ENCODE measurements around the gene C1QTNF5. TPM values are rescaled to one million over a fixed set of nuclear protein-coding genes. Genes with fewer than 3 reads are reported as not detected.
A peak's percentile ranks its signal among the peaks of the same experiment; 100 is the strongest.

C1QTNF5 gene
- total and polyA plus RNA-seq, 4 donors: 1.9 to 6.4 (median 3.3) TPM

DNA sequence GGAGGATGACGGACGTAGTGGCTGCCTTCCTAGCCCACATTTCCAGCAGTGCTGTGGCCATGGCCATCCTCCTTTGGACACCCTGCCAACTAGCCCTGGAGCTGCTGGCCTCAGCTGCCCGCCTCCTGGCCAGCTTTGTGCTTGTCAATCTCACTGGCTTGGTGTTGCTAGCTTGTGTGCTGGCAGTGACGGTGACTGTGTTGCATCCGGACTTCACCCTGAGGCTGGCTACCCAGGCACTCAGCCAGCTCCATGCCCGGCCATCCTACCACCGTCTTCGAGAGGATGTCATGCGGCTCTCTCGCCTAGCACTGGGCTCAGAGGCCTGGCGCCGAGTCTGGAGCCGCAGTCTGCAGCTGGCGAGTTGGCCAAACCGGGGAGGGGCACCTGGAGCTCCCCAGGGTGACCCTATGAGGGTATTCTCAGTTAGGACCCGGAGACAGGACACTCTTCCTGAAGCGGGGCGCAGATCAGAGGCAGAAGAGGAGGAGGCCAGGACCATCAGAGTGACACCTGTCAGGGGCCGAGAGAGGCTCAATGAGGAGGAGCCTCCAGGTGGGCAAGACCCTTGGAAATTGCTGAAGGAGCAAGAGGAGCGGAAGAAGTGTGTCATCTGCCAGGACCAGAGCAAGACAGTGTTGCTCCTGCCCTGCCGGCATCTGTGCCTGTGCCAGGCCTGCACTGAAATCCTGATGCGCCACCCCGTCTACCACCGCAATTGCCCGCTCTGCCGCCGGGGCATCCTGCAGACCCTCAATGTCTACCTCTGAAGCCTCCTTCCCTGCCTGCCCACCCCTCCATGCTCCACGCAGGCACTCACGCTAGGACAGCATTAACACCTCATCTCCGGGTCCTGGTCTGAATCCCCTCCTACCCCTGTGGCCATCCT, 4.8 kb downstream of the C1QTNF5 start:
- H3K4me3 ChIP-seq (ENCODE audit: low read depth in 1 of 3, low read length in 3 of 3): no peak overlapping the region
- DNase-seq (ENCODE audit: low spot score): no peak

DNA sequence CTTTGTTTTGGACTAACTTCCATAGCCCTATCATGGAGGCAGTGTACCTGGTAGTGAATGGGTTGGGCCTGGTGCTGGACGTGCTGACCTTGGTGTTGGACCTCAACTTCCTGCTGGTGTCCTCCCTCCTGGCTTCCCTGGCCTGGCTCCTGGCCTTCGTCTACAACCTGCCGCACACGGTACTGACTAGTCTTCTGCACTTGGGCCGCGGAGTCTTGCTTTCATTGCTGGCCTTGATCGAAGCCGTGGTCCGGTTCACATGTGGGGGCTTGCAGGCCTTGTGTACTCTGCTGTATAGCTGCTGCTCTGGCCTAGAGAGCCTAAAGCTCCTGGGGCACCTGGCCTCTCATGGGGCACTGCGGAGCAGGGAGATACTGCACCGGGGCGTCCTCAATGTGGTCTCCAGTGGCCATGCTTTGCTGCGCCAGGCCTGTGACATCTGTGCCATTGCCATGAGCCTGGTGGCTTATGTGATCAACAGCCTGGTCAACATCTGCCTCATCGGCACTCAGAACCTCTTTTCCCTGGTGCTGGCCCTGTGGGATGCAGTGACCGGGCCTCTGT, 5.5 kb downstream of the C1QTNF5 start:
- peaks cover 12 to 40% (median 22%) of the 10 kb centered on the region in 4 donors for H3K4me1 ChIP-seq (ENCODE audit: control insufficient read depth in 4 of 4, insufficient read depth in 4 of 4, low read length in 3 of 4)

More for the DNA sequence above, 4.8 kb downstream of the C1QTNF5 start:
- Histone ChIP-seq H3K9me3 (ENCODE audit: control insufficient read depth in 4 of 4, low read length in 3 of 4) (no peaks in the 10 kb centered on the region), H3K27me3 (ENCODE audit: control insufficient read depth in 4 of 4, insufficient read depth in 4 of 4, low read length in 3 of 4) (peaks cover 0 to 2% (median 0%) of the 10 kb centered on the region in 4 donors), H3K36me3 (ENCODE audit: control insufficient read depth in 4 of 4, insufficient read depth in 3 of 4, low read depth in 1 of 4, low read length in 3 of 4) (no peaks in the 10 kb centered on the region), H3K9ac (ENCODE audit: low read depth in 1 of 2, low read length in 2 of 2) (no peak overlapping the region), H3K4me1 (ENCODE audit: control insufficient read depth in 4 of 4, insufficient read depth in 4 of 4, low read length in 3 of 4) (peaks cover 13 to 42% (median 23%) of the 10 kb centered on the region in 4 donors), H3K27ac (ENCODE audit: low read depth in 1 of 2, low read length in 2 of 2) (peak overlapping the region in 1 of 2 donors; percentile 75)
- WGBS: 74% methylated on average over 30 of the region's 30 CpGs
- TF ChIP-seq JUND (IDR thresholded peaks at IDR 0.05) (no peak), HNF4G (IDR thresholded peaks at IDR 0.05) (no peak), GABPA (IDR thresholded peaks at IDR 0.05 in 1 of 2, conservative IDR thresholded peaks at IDR 0.05 in 1 of 2) (no peak), RAD21 (IDR thresholded peaks at IDR 0.05) (no peak), ATF3 (IDR thresholded peaks at IDR 0.05) (no peak), SP1 (IDR thresholded peaks at IDR 0.05) (peak; percentile 66), FOXA1 (IDR thresholded peaks at IDR 0.05) (no peak), TAF1 (conservative IDR thresholded peaks at IDR 0.05) (no peak), YY1 (IDR thresholded peaks at IDR 0.05) (peak; percentile 68), RXRA (IDR thresholded peaks at IDR 0.05) (peak in 1 of 2 donors; percentile 56), HNF4A (conservative IDR thresholded peaks at IDR 0.05) (peak; percentile 63 to 79)

More for the DNA sequence above, 5.5 kb downstream of the C1QTNF5 start:
- TF ChIP-seq, protein P1, sequence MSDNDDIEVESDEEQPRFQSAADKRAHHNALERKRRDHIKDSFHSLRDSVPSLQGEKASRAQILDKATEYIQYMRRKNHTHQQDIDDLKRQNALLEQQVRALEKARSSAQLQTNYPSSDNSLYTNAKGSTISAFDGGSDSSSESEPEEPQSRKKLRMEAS (IDR thresholded peaks at IDR 0.05): no peak
- TF ChIP-seq GABPA (IDR thresholded peaks at IDR 0.05 in 1 of 2, conservative IDR thresholded peaks at IDR 0.05 in 1 of 2) (no peak), FOXA2 (IDR thresholded peaks at IDR 0.05) (no peak), EGR1 (IDR thresholded peaks at IDR 0.05; ENCODE audit: low read depth in 2 of 2) (no peak), YY1 (IDR thresholded peaks at IDR 0.05) (no peak), JUND (IDR thresholded peaks at IDR 0.05) (no peak), SP1 (IDR thresholded peaks at IDR 0.05) (no peak), ATF3 (IDR thresholded peaks at IDR 0.05) (no peak), REST (IDR thresholded peaks at IDR 0.05) (no peak)
- TF ChIP-seq, protein P2, sequence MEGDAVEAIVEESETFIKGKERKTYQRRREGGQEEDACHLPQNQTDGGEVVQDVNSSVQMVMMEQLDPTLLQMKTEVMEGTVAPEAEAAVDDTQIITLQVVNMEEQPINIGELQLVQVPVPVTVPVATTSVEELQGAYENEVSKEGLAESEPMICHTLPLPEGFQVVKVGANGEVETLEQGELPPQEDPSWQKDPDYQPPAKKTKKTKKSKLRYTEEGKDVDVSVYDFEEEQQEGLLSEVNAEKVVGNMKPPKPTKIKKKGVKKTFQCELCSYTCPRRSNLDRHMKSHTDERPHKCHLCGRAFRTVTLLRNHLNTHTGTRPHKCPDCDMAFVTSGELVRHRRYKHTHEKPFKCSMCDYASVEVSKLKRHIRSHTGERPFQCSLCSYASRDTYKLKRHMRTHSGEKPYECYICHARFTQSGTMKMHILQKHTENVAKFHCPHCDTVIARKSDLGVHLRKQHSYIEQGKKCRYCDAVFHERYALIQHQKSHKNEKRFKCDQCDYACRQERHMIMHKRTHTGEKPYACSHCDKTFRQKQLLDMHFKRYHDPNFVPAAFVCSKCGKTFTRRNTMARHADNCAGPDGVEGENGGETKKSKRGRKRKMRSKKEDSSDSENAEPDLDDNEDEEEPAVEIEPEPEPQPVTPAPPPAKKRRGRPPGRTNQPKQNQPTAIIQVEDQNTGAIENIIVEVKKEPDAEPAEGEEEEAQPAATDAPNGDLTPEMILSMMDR (IDR thresholded peaks at IDR 0.05; ENCODE audit: low read depth, low read length, missing input control): no peak
- H3K36me3 ChIP-seq (ENCODE audit: control insufficient read depth in 4 of 4, insufficient read depth in 3 of 4, low read depth in 1 of 4, low read length in 3 of 4): no peaks in the 10 kb centered on the region
- peak overlapping the region; percentile 17 to 73 for H3K9ac ChIP-seq (ENCODE audit: low read depth in 1 of 2, low read length in 2 of 2)
- H3K27ac ChIP-seq (ENCODE audit: low read depth in 1 of 2, low read length in 2 of 2): peak overlapping the region; percentile 73 to 75
- DNase-seq (ENCODE audit: low spot score): no peak
- H3K27me3 ChIP-seq (ENCODE audit: control insufficient read depth in 4 of 4, insufficient read depth in 4 of 4, low read length in 3 of 4): peaks cover 0 to 2% (median 0%) of the 10 kb centered on the region in 4 donors
- H3K4me3 ChIP-seq (ENCODE audit: low read depth in 1 of 3, low read length in 3 of 3): peak overlapping the region; percentile 69 to 84 (median 75)
- H3K9me3 ChIP-seq (ENCODE audit: control insufficient read depth in 4 of 4, low read length in 3 of 4): no peaks in the 10 kb centered on the region
- WGBS: 69% methylated on average over 15 of the region's 15 CpGs
